Uterus (tissue), 4 donors: Measurements from ENCODE around the gene DENND4C. TPM values are rescaled to one million over a fixed set of nuclear protein-coding genes. Genes with fewer than 3 reads are reported as not detected.

Source experiments
- DNase-seq, 2 donors: peaks; one replicate each; pipeline ENCODE4 v3.0.0-alpha.2; 2019 to 2020
- H3K27ac ChIP-seq, 2 donors: fragments of 200-600 bp; sonication (generic); 1 replicate in 1 of 2; 2 replicates in 1 of 2; pipeline ENCODE4 v1.5.1; 2016 to 2018
- H3K27me3 ChIP-seq, 2 donors: fragments of 200-600 bp; sonication (generic); one replicate each; pipeline ENCODE4 v1.5.1; 2018 to 2019; ENCODE audit warnings: control low read depth in 1 of 2
- H3K36me3 ChIP-seq, 2 donors: fragments of 200-600 bp; sonication (generic); one replicate each; pipeline ENCODE4 v1.5.1; 2019; ENCODE audit warnings: control low read depth in 1 of 2
- H3K4me1 ChIP-seq, 2 donors: fragments of 200-600 bp; sonication (generic); one replicate each; pipeline ENCODE4 v1.5.1; 2018 to 2019; ENCODE audit warnings: control low read depth in 1 of 2
- H3K4me3 ChIP-seq, 2 donors: fragments of 200-600 bp; sonication (generic); 1 replicate in 1 of 2; 2 replicates in 1 of 2; pipeline ENCODE4 v1.5.1; 2018 to 2019; ENCODE audit warnings: mild to moderate bottlenecking in 1 of 2
- H3K9me3 ChIP-seq, 2 donors: fragments of 200-600 bp; sonication (generic); one replicate each; pipeline ENCODE4 v1.5.1; 2019; ENCODE audit warnings: control low read depth in 1 of 2
- POLR2A ChIP-seq, 2 donors: fragments of 450-650 bp; IDR thresholded peaks; one replicate each; pipeline ENCODE4 v1.6.1; 2016; ENCODE audit warnings: antibody characterized with exemption in 2 of 2, mild to moderate bottlenecking in 1 of 2, moderate library complexity in 1 of 2
- intact Hi-C: fragments of 100-400 bp; cut with DNase I; formaldehyde crosslinking; loops from one replicate; pipeline ENCODE4 v1.15.1; 2023; ENCODE audit warnings: low total_unique reads
- total RNA-seq, 4 donors: library from RNA; depleted of rRNA in 3 of 4; stranded (reverse); fragments of >200 nt in 3 of 4; gene quantifications; one replicate each; pipeline versions ENCODE4 v1.1.0 to v1.2.4, GENCODE V29; 2014 to 2023
- TF ChIP-seq, protein P1 (sequence below), 4 experiments: fragments of 200-600 bp in 2 of 4; fragments of 450-650 bp in 2 of 4; sonication (generic) in 2 of 4; IDR thresholded peaks; one replicate each; pipeline ENCODE4 v1.5.1; 2016 to 2019; ENCODE audit warnings: antibody characterized with exemption in 4 of 4, mild to moderate bottlenecking in 2 of 4, moderate library complexity in 1 of 4
- donor health status: DM: yes; HTN: yes; CAD: no.

The DENND4C gene
- total RNA-seq, 4 donors from 2014 or later, result 101 to 161 (median 133) TPM

DNA sequence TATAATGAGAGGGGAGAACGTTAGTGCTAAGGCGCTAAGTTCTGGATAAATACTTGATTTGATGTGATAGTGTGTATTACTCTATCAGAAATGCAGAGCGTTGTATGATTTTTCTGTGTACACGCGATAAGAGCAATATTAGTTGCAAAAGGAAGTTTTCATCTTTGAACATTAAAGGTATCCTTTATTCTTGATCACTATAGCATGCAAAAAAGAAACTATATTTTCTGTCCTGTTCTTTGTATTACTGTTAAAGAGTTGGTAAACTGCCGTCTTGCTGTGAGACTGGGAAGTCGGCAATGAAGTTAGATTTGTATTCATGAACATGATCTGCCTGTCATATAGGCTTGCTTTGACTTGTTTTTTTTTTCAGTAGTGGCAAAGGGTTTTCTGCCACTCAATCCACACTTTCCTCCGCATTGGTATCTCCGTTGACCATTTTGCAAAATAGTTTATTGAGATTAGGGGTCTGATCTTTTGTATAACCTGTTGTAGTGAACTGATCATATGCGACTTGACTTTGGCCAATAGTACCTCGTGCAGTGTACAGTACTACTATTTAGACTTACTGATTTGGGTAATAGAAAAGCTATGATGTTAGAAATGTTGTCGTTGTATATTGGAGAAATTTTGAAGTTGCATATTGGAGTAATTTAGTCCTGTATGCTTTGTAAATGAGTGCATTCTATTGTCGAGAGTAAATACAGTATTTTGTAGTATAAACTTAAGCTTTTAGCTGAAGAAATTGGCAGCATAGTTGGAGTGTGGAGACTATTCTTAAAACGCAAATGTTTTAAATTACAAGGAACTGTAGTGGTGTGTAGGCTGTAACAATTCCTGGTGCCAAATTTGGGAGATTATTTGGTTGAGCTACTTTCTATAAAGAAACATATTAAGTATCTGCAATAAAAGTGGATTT, 1.7 kb downstream of the DENND4C start:
- H3K9me3 ChIP-seq, result no peaks in the 10 kb centered on the region
- DNase-seq, result no peak
- peak overlapping the region; percentile 62 to 91 for H3K4me3 ChIP-seq
- no peak for TF ChIP-seq POLR2A (IDR thresholded peaks at IDR 0.05)
- TF ChIP-seq, protein P1, sequence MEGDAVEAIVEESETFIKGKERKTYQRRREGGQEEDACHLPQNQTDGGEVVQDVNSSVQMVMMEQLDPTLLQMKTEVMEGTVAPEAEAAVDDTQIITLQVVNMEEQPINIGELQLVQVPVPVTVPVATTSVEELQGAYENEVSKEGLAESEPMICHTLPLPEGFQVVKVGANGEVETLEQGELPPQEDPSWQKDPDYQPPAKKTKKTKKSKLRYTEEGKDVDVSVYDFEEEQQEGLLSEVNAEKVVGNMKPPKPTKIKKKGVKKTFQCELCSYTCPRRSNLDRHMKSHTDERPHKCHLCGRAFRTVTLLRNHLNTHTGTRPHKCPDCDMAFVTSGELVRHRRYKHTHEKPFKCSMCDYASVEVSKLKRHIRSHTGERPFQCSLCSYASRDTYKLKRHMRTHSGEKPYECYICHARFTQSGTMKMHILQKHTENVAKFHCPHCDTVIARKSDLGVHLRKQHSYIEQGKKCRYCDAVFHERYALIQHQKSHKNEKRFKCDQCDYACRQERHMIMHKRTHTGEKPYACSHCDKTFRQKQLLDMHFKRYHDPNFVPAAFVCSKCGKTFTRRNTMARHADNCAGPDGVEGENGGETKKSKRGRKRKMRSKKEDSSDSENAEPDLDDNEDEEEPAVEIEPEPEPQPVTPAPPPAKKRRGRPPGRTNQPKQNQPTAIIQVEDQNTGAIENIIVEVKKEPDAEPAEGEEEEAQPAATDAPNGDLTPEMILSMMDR (IDR thresholded peaks at IDR 0.05), result no peak
- H3K27ac ChIP-seq, result peak overlapping the region; percentile 95 to 96
- intact Hi-C loops, result no loop called here
- H3K36me3 ChIP-seq, result no peaks in the 10 kb centered on the region
- no peaks in the 10 kb centered on the region for H3K27me3 ChIP-seq
- no peaks in the 10 kb centered on the region for H3K4me1 ChIP-seq

DNA sequence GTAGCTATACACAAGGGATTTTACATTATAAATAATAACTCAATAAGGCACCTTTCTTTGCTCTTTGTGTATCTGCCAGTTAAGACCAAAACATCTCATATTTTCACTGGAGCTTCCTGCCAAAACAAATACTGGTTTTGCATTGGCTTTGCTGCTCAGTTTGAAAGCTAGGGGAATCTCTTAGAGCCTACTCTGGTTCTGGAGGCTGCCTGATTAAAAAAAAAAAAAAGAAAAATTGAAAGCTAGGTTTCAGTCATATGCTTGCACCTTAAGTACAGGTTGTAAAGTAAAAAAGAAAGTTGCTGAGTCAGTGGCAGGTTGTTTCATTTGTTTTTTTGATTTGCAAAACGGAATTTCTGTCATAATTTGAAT, 2.3 kb downstream of the DENND4C start:
- intact Hi-C loops, result no loop called here
- DNase-seq, result no peak
- no peaks in the 10 kb centered on the region for H3K9me3 ChIP-seq
- TF ChIP-seq, protein P1 (IDR thresholded peaks at IDR 0.05), result peak in 1 of 4 experiments; percentile 11
- TF ChIP-seq POLR2A (IDR thresholded peaks at IDR 0.05), result no peak
- H3K4me1 ChIP-seq, result no peaks in the 10 kb centered on the region
- no peaks in the 10 kb centered on the region for H3K27me3 ChIP-seq
- H3K36me3 ChIP-seq, result no peaks in the 10 kb centered on the region
- peak overlapping the region; percentile 95 to 96 for H3K27ac ChIP-seq
- peak overlapping the region; percentile 62 to 91 for H3K4me3 ChIP-seq

DNA sequence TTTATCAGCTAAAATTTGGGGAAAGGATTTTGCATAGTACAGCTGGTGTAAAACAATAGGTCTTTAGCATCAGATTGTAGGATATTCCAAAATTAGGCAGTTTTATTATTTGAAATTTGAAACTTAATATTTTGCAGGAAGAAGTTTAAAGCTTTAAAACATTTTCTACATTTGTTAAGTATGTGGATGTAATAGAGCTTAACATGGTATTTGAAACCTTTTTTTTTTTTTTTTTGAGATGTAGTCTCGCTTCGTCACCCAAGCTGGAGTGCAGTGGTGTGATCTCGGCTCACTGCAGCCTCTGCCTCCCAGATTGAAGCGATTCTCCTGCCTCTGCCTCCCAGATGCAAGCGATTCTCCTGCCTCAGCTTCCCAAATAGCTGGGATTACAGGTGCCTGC, 2.9 kb downstream of the DENND4C start:
- no peaks in the 10 kb centered on the region for H3K27me3 ChIP-seq
- no peaks in the 10 kb centered on the region for H3K9me3 ChIP-seq
- intact Hi-C loops, result no loop called here
- no peak for DNase-seq
- TF ChIP-seq, protein P1 (IDR thresholded peaks at IDR 0.05), result no peak
- H3K4me3 ChIP-seq, result no peak overlapping the region
- no peaks in the 10 kb centered on the region for H3K36me3 ChIP-seq
- H3K27ac ChIP-seq, result peak overlapping the region; percentile 95 to 96
- H3K4me1 ChIP-seq, result no peaks in the 10 kb centered on the region

DNA sequence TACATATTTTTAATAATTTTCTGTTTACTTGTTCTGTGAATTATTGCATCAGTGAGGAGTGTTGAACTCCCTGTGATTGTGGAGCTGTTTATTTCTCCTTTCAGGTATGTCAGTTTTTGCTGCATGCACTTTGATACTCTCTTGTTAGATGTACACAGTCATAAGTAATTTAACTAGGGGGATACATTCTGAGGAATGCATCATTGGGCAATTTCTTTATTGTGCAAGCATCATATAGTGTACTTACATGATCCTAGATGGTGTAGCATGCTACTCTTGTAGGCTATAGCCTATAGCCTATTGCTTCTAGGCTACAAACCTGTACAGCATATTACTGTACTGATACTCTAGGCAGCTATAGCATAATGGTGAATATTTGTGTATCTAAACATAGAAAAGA, 9.5 kb downstream of the DENND4C start:
- no peaks in the 10 kb centered on the region for H3K27me3 ChIP-seq
- no peaks in the 10 kb centered on the region for H3K9me3 ChIP-seq
- H3K36me3 ChIP-seq, result no peaks in the 10 kb centered on the region
- intact Hi-C loops, result no loop called here
- H3K27ac ChIP-seq, result no peak overlapping the region
- peaks cover 0 to 5% of the 10 kb centered on the region in 2 donors for H3K4me1 ChIP-seq
- TF ChIP-seq POLR2A (IDR thresholded peaks at IDR 0.05), result no peak
- TF ChIP-seq, protein P1 (IDR thresholded peaks at IDR 0.05), result no peak
- H3K4me3 ChIP-seq, result no peak overlapping the region
- DNase-seq, result no peak

DNA sequence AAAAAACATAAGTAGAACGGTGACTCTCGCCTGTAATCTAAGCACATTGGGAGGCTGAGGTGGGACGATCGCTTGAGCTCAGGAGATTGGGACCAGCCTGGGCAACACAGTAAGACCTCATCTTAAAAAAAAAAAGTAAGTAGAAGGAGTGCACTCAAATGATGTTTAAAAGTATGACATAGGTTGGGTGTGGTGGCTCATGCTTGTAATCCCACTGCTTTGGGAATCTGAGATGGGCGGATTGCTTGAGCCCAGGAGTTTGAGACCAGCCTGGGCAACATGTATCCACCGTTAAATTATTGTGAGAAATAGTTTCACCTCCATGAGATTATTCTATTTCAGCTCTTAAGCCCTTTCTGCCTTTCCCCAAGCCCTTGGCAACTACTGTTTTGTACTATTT, 11.2 kb downstream of the DENND4C start:
- Histone ChIP-seq H3K27ac (no peak overlapping the region), H3K4me3 (no peak overlapping the region), H3K36me3 (no peaks in the 10 kb centered on the region), H3K27me3 (no peaks in the 10 kb centered on the region), H3K9me3 (no peaks in the 10 kb centered on the region), H3K4me1 (peaks cover 0 to 5% of the 10 kb centered on the region in 2 donors)
- DNase-seq, result no peak
- intact Hi-C loops, result no loop called here
- no peak for TF ChIP-seq POLR2A (IDR thresholded peaks at IDR 0.05)
- TF ChIP-seq, protein P1 (IDR thresholded peaks at IDR 0.05), result no peak
